ENCODE measurements around the gene IL18BP.

DNA sequence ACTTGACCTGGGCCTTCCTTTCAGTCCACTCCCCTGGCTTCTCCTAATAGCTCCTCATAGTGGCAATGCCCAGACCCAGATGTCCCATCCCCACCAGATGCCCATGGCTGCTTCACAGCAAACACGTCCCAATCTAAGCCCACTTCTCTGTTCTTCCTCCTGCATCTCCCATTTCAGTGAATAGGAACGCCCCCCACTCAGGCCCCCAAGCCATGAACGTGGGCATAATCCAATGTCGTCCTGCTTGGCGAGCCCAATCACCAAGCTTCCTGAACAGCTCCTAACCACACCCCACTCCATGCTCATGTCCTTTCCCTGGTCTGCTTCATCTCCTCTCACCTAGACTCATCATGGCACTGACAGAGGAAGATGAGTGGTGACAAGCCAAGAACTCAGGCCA, 8.9 kb downstream of the IL18BP start:
- TF ChIP-seq, protein P1, sequence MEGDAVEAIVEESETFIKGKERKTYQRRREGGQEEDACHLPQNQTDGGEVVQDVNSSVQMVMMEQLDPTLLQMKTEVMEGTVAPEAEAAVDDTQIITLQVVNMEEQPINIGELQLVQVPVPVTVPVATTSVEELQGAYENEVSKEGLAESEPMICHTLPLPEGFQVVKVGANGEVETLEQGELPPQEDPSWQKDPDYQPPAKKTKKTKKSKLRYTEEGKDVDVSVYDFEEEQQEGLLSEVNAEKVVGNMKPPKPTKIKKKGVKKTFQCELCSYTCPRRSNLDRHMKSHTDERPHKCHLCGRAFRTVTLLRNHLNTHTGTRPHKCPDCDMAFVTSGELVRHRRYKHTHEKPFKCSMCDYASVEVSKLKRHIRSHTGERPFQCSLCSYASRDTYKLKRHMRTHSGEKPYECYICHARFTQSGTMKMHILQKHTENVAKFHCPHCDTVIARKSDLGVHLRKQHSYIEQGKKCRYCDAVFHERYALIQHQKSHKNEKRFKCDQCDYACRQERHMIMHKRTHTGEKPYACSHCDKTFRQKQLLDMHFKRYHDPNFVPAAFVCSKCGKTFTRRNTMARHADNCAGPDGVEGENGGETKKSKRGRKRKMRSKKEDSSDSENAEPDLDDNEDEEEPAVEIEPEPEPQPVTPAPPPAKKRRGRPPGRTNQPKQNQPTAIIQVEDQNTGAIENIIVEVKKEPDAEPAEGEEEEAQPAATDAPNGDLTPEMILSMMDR (IDR thresholded peaks at IDR 0.05): no peak
- no peak for TF ChIP-seq ZFX (IDR thresholded peaks at IDR 0.05; ENCODE audit: borderline replicate concordance)
